HG03469 (cell line): ENCODE data around the gene SYCP2L.
"Not testable (repeated sequence)": the region's sequence is repeated elsewhere in the genome, so short reads cannot be mapped to it uniquely, and the experiment has no call there.

ENCODE experiments used
- ATAC-seq: cut with Tn5 transposase; IDR thresholded peaks from one replicate; pipeline ENCODE4 v1.9.1; 2021; ENCODE audit warnings: mild to moderate bottlenecking, moderate library complexity, moderate number of reproducible peaks; ENCODE audit not compliant: unreplicated experiment

SYCP2L gene

DNA sequence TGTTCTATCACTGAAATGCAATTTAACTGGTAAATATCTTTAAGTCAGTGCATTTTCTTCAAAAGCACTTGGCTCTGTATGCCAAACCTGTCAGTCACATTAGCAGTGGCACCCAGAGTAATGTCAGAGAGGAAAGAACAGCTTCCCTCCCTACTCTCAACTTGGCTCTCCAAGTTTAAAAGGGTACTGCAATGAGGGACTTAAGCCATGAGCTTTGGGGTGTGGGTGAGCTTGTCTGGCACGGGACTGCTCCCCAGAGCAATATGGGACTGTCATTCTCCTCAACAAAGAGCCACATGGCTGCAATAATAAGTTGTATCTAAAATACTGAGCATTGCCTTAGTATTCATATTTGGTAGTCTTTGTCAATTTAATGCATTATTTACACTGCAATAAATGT, 9.0 kb upstream of the SYCP2L start:
- no peak for ATAC-seq

DNA sequence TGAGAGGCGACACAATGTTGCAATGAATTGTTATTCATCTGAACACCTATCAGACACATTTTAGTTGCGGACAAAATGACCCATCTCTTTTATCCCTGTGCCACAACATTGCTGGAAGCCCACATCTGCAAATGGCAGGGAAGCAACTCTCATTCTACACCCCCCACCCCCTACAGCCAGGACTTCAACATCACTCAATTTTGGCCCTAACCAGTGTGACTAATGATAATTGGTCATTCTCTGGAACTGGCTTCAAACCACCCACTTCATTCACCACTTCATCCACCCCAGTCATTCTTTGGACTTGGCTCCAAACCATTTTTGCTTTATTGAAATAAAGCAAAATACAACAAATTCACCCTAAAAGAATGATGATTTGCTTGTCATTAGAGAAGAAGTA, 6.5 kb upstream of the SYCP2L start:
- ATAC-seq = no peak

DNA sequence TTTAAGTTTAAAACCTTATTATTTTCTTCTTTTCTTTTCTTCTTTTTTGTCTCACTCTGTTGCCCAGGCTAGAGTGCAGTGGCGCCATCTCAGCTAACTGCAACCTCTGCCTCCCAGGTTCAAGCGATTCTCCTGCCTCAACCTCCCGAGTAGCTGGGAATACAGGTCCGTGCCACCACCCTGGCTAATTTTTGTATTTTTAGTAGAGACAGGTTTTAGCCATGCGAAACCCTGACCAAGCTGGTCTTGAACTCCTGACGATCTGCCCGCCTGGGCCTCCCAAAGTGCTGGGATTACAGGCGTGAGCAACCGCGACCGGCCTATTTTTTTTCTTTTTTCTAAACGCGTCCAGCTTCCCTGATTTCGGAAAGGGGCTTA, 4.6 kb upstream of the SYCP2L start:
- ATAC-seq = not testable (repeated sequence)

DNA sequence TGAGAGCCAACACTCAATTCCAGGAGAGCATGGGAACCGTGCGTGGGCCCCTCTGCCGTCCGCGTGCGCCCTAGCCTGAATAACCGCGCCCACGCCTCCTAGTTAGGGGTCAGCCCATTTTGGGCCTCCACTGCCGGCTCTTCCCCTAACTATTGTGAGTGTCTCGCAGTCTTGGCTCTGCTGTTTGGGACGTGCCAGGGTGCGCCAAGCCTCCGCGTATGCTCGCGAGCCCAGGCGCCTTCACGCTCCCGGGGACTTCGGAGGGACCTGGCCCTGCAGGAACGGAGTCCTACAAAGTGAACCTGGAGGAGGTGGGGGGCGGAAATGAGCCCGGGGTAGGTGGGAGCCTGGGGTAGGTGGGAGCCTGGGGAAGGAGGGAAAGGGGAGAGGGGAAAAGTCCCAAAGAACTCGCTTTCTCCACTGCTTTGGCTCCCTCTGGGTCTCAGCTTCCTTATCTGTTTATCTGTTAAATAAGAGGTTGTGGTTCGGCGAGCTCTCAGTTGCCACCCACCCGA, 4.1 kb upstream of the SYCP2L start:
- no peak for ATAC-seq

DNA sequence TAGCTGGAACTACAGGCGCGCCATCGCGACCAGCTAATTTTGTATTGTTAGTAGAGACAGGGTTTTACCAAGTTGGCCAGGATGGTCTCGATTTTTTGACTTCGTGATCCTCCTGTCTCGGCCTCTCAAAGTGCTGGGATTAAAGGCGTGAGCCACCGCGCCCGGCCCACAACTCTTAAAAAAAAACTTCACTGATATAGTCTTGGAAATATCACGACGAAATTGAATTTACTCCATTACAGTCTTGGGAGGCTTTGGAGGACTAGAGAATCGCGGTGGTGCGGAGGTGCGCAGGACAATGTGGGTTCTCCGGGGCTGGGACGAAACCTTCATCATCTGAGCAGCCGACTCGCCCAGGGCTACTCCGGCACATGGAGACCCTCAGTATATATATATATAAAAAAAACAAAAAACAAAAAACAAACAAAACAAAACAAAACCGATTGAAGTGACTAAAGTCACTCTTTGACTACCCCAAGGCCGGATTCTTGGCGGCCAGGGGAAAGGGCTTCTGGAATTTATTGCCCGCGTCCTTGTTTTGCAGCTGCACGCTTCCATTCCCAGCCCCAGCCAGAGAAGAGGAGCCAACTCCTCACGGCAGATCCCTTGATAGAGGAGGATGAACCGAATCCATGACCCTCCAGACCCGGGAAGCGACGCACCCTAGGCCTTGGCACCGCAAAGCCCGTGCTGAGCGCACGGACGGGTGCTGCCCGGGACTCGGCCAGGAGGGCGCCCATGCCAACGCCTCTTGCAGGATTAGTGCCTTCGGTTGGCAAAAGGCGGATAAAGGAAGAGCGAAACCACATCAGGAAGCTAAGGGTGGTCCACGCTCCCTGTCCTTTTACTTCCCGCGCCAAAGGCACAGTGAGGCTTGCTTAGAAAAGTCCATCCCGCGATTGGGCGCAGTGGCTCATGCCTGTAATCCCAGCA, 3.3 kb upstream of the SYCP2L start:
- ATAC-seq = no peak

DNA sequence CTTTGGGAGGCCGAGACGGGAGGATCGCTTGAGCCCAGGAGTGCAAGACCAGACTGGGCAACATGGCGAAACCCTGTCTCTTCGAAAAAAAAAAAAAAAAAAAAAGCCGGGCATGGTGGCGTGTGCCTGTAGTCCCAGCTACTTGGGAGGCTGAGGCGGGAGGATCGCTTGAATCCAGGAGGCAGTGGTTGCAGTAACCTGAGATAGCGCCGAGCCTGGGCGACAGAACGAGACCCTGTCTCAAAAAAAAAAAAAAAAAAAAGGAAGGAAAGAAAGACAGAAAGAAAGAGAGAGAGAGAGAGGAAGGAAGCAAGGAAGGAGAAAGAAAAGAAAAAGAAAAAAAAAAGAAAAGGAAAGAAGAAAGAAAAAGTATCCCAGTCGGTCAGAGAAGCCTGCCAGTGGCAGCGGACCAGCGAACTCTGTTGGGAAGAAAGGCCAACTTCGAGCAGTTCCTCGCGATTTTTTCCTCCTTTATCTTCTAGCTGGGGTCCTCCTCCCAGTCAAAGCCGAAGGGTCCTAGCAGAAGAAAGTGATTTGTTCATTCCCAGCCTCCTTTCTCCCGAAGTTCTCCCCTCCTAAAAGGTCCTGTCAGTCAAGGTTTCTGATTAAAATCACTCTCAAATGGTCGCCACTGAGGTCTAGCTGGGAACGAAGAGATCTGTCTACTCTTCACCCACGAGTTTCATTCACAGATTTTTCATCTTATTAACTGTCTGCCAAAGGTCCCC, 2.4 kb upstream of the SYCP2L start:
- ATAC-seq = no peak

DNA sequence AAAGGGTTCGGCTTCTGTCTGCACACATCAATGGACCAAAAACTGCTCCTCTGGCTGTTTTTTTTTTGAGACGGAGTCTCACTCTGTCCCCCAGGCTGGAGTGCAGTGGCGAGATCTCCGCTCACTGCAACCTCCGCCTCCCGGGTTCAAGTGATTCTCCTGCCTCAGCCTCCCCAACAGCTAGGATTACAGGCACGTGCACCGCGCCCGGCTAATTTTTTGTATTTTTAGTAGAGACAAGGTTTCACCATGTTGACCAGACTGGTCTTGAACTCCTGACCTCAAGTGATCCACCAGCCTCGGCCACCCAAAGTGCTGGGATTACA, 524 bp upstream of the SYCP2L start:
- not testable (repeated sequence) for ATAC-seq

DNA sequence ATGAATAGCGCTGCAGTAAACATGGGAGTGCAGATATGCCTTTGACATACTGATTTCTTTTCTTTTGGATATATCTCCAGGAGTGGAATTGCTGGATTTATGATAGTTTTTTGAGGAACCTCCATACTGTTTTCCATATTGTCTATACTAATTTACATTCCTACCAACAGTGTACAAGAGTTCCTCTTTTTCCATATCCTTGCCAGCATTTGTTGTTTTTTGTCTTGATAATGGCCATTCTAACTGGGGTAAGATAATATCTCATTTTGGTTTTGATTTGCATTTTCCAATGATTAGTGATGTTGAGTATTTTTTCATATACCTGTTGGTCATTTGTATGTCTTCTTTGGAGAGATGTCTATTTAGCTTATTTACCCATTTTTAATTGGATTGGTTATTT, 3.3 kb downstream of the SYCP2L start:
- no peak for ATAC-seq

DNA sequence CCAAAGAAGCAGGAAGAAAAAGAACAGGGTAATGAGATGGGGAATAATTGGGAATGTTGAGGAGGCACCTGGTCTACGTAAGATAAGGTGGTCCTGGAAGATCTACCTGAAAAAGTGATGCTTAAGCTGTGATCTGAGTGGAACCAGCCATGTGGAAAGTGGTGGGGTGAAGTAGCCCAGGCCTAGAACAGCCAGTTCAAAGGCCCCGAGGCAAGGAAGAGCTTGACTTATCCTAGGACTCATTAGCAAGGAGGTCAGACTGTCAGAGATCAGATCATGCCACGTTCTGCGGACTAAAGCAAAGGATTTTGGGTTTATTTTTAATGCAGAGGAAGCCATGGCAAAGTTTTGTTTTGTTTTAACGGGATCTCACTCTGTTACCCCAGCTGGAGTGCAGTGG, 5.1 kb downstream of the SYCP2L start:
- ATAC-seq = no peak

DNA sequence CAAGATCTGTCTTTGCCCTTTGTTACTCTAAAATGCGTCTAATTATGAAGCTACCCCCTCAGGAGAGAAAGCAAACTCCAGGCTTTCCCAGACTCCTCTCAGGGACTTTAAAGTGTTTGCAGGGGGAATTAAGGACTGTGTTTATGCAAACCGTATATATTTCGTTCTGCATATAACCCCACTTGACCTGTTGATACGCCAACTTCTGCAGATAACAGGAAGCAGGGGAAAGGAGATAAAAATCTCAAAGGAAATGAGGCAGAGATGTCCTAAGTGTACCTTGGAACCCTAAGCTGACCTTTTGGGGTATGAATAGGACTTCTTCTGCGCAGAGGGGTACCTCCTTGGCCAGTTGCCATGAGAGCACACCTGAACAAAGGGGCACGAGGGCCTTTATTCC, 8.1 kb downstream of the SYCP2L start:
- no peak for ATAC-seq

DNA sequence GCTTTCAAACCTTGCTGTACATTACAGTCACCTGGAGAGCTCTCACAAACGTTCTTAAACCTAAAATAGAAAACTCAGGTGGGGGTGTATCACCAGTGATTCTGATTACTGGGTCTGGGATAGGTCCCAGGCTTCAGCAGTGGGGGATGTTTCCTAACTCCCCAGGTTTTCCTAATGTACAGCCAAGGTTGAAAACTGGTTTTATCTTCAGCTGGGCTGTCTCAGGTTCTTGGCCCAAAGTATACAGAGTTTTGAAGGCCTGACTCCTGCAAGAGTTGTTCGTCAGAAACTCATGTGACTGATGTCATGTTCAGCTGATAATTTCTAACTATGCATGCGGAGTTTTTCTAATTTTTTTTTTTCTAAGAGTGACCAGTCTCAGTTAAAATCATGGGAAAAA, 9.8 kb downstream of the SYCP2L start:
- ATAC-seq = no peak

DNA sequence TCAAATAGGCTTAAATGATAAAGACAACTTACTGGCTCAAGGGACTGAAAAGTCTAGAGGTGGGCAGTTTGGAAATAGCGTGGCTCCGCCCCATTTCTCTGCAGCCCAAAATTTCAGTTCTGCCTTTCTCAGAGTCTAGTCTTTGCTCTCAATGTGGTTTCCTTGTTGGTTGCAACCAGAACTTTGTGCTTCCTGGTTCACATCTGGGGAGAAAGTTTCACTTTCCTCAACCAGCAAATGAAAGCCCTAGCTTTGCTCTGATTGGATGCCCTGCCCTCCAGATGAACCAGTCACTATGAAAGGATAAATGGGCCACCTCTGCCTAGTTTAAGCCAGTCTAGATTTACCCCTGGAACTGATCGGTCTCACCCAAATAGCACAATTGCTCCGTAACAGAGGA, 14.9 kb downstream of the SYCP2L start:
- ATAC-seq = peak; percentile 98

DNA sequence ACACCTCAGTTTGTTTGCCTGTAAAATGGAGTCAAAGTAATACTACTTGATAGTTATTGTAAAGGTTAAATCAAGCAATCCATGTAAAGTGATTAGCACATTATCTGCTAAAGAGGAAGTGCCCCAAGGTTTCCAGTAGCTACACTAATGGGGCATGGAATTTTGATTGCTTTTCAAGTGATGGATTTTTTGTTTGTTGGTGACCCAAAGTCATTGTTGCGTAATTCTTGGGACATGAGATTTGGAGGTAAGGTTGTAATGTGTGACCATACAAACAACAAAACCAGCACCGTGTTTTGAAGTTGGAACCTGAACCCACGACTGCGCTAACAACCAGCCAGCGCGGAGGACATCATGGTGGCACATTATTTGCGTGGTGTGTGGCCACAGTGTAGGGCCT, 17.2 kb downstream of the SYCP2L start:
- no peak for ATAC-seq

DNA sequence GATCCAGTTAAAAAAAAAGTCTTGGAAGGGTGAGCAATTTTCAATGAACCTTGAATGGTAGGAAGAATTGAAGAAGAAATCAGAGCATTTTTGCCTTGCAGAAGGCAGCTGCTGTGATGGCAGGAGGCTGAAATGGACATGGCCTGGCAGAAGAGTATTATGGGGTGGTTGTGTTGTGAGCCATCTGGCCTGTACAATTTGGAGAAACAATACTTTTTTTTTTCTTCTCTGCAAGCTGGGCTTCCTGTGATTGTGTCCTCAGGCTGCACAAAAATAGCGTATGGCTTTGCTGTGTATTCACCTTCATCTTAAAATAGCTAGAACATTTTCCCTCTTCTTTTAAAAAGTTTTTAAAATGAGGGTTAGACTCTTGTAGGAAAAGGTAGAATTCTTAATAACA, 21.4 kb downstream of the SYCP2L start:
- no peak for ATAC-seq

DNA sequence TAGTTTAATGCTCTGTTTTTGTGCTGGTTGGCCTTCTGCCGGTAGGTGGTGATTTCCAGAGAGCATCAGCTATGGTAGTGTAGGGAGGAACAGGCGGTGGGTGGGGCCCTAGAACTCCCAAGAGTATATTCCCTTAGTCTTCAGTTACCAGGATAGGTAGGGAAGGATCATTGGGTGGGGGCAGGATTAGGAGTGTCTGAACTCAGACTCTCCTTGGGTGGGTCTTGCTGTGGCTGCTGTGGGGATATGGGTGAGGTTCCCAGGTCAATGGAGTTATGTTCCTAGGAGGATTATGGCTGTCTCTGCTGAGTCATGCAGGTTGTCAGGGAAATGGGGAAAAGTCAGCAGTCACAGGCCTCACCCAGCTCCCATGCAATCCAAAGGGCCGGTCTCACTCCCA, 32.7 kb downstream of the SYCP2L start:
- ATAC-seq = not testable (repeated sequence)

DNA sequence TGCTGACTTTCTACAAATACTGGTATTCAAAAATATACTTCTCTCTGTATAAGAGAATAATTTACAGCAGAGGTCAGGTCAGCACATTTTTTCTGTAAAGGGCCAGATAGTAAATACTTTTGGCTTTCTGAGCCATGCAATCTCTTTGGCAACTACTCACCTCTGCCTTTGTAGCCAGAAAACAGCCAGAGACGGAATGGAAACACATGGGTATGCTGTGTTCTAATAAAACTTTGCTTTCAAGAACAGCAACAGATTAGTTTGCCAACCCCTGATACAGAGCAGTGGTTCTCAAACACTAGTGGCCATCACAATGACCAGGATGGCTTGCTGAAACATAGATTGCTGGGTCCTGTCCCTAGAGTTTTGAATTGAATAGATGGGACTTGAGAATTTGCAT, 46.3 kb downstream of the SYCP2L start:
- ATAC-seq = no peak

DNA sequence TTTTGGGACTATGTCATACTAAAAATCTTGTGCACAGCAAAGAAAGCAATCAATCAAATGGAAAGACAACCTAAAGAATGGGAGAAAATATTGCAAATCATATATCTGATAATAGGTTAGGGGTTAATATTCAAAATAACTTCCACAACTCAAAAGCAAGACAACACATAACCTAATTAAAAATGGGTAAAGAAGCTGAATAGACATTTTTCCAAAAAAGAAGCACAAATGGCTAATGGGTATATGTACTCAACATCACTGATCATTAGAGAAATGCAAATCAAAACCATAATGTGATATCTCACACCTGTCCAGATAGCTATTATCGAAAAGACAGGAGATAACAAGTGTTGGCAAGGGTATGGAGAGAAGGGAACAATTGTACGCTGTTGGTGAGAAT, 53.0 kb downstream of the SYCP2L start:
- ATAC-seq = no peak

DNA sequence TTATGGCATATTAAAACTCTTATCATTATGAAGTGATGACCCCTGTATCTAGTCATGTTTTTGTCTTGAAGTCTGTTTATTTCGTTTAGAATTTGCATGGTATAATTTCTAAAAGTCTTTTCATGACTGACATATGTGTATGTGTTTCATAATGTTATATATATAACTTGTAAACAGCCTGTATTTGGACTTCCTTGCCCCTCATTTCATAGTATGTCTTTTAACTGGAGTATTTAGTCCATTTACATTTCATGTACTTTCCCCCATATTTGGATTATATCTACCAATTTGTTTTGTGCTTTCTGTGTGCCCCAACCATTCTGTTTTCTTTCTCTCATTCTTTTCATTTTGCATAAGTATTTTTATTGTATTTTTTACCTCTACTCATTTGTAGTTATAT, 59.0 kb downstream of the SYCP2L start:
- ATAC-seq = no peak

DNA sequence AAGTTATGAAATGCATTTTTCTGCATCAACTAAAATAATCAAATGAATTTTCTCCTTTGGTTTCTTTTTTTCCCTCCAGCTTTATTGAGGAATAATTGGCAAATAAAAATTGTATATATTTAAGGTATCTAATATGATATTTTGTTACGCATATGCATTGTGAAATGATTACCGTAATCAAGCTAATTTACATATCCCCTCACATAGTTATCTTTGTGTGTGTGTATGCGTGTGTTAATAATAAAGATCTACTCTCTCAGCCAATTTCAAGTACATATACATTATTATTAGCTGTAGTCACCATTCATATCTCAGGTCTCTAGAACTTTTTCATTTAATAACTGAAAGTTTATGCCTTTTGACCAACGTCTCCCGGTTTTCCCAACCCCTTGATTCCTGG, 61.1 kb downstream of the SYCP2L start:
- ATAC-seq = no peak

DNA sequence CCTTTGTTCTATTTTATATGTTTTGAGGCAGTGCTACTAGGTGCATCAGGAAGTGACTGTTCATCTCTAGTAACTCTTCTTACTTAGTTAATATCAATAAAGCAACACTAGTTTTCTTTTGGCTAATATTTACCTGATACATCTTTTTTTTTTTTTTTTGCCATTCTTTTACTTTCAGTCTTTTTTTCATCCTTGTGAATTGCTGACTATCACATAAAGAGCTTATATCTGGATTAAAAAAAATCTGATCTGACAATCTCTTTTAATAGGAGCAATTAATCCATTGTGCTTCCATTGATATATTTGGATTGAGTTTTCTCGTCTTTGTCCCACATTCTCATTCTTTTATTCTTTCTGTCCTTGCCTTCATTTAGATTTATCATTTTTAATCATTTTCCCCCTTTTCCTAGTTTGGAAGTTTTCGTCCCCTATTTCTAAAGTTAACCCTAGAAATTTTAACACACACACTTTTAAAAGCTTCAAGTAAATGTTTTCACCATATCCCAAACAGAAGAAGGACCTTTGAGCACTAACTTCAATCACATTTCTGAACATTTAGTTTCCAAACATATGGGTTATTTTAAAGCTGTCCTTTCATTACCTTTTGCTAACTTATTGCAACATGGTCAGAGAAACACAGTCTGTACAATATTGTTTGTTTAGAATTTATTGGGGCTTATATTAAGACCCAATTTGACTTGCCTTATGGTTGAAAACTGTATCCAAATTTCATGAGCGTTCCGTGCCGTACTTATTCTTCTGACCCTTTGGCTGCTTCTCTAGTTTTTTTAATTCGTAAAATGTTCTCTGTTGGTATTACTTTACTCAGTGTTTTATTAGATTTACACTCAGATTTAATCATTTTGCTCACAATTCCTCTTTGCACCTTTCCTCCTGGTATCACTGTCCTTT, 63.0 kb downstream of the SYCP2L start:
- ATAC-seq = no peak

DNA sequence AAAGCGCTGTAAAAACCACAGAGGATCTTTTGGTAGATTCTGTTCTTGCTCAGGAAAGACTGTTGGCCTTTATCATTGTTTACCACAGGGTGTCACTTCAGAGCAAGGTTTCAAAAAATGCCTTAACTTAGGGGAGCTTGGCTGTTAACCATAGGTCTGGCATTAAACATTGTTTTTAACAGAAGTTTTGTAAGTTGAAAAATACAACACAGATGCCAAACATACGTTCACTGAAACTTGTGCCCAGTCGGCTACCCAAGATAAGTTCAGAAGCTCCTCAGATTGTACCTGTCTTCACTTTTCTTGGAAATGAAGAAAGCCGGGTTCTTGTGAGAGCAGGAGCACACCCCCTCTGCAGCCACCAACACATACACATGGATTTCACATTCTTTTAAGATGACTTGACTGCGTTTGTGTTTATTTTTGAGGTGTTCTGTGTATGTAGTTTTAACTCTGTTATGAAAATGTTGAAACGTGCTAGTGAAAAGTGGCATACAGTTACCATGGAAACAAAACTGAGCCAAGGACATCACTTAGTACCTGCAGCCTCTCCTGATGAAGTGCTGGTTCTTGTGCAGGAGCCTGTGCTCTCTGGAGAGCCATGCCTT, 64.9 kb downstream of the SYCP2L start:
- no peak for ATAC-seq
